Measurements from ENCODE around the gene CAGE1. TPM values are rescaled to one million over a fixed set of nuclear protein-coding genes. Genes with fewer than 3 reads are reported as not detected.

The CAGE1 gene
- total and polyA plus RNA-seq, 2 donors (not counting 3 experiments of a cell fraction or from before 2014, with no cell fraction given) = not detected

- Histone ChIP-seq H3K27me3 (ENCODE audit: control insufficient read depth in 2 of 2, insufficient read depth in 2 of 2, low read length in 2 of 2) (no peaks in the 10 kb centered on the region), H2AFZ (ENCODE audit: low read depth, low read length) (no peak overlapping the region), H3K79me2 (ENCODE audit: control insufficient read depth, insufficient read depth, low read length) (no peaks in the 10 kb centered on the region), H3K9me1 (replicated peaks; ENCODE audit: control insufficient read depth, extremely low read depth, insufficient read depth, low read length) (no peaks in the 10 kb centered on the region), H3K9ac (replicated peaks; ENCODE audit: extremely low read depth, insufficient read depth, low read length) (no peak overlapping the region), H3K9me3 (replicated peaks; ENCODE audit: control insufficient read depth, insufficient read depth, low read length) (no peaks in the 10 kb centered on the region), H3K36me3 (ENCODE audit: control insufficient read depth in 2 of 2, extremely low read depth in 1 of 2, insufficient read depth in 2 of 2, low read length in 2 of 2) (no peaks in the 10 kb centered on the region), H3K4me1 (ENCODE audit: control insufficient read depth, extremely low read depth, insufficient read depth, low read length) (no peaks in the 10 kb centered on the region), H3K4me2 (ENCODE audit: insufficient read depth, low read length) (no peak overlapping the region), H4K20me1 (replicated peaks; ENCODE audit: control insufficient read depth, extremely low read depth, insufficient read depth, low read length) (no peaks in the 10 kb centered on the region), H3K4me3 (replicated peaks in 1 of 3; ENCODE audit: insufficient read depth in 1 of 3, low read depth in 1 of 3, low read length in 3 of 3) (no peak overlapping the region), H3K27ac (ENCODE audit: insufficient read depth, low read depth, low read length) (no peak overlapping the region)
- dilution Hi-C loops (cut with MboI; ENCODE audit: extremely low pct_ligation_motif_present, low sequenced_read_pairs) = no loop called here
- ChIA-PET CTCF (no interaction called here), POLR2A (no interaction called here)
- TF ChIP-seq EZH2 (IDR thresholded peaks at IDR 0.05; ENCODE audit: borderline replicate concordance, low read depth, low read length, severe bottlenecking) = no peak
- TF ChIP-seq MAX (IDR thresholded peaks at IDR 0.05; ENCODE audit: insufficient read depth, insufficient read length) = no peak
- TF ChIP-seq FOS (IDR thresholded peaks at IDR 0.05; ENCODE audit: borderline replicate concordance, insufficient read depth, low read length) = no peak
- no peak for TF ChIP-seq POLR2A (IDR thresholded peaks at IDR 0.05; ENCODE audit: low read depth, low read length)
- no peak for TF ChIP-seq JUN (IDR thresholded peaks at IDR 0.05; ENCODE audit: borderline replicate concordance, insufficient read depth, insufficient read length, low read depth)
- no peak for TF ChIP-seq POLR2AphosphoS5 (IDR thresholded peaks at IDR 0.05; ENCODE audit: insufficient read depth, low read depth, low read length)
- TF ChIP-seq MYC (IDR thresholded peaks at IDR 0.05; ENCODE audit: low read depth, low read length) = no peak
- no peak for TF ChIP-seq GATA2 (IDR thresholded peaks at IDR 0.05; ENCODE audit: insufficient read depth, insufficient read length, low read depth, low read length)
- no peak for TF ChIP-seq CTCF (IDR thresholded peaks at IDR 0.05; ENCODE audit: extremely low read depth in 1 of 2, insufficient read depth in 1 of 2, low read depth in 1 of 2, low read length in 2 of 2)
- FAIRE-seq = no peak
- intact Hi-C loops (cut with micrococcal nuclease) = no loop called here
- BruUV-seq (replicated peaks) = no TSS peak
- no peak for DNase-seq (ENCODE audit: low read depth, low spot score)
Observed at GRCh38 chr6:7431674-7432390, 42.3 kb upstream of the CAGE1 start.

Measured in endothelial cell of umbilical vein (primary cell).